Type B pancreatic cell (in vitro differentiated cells): ENCODE data around the gene KRTAP10-2. TPM values are rescaled to one million over a fixed set of nuclear protein-coding genes. Genes with fewer than 3 reads are reported as not detected.
"Not testable (repeated sequence)": the region's sequence is repeated elsewhere in the genome, so short reads cannot be mapped to it uniquely, and the experiment has no call there.

ENCODE experiments used
- DNase-seq: peaks from one replicate; pipeline ENCODE4 v3.0.0; 2021; ENCODE audit warnings: mixed read lengths; ENCODE audit not compliant: unreplicated experiment; ENCODE audit errors: extremely low spot score
- H3K27ac Mint-ChIP-seq: 2 replicates; pipeline ENCODE4 v1.8.0; 2021; ENCODE audit warnings: mild to moderate bottlenecking, mixed read lengths
- H3K27me3 Mint-ChIP-seq: 2 replicates; pipeline ENCODE4 v1.8.0; 2021; ENCODE audit warnings: mixed read lengths
- H3K36me3 Mint-ChIP-seq: 2 replicates; pipeline ENCODE4 v1.8.0; 2021; ENCODE audit warnings: mixed read lengths
- H3K4me1 Mint-ChIP-seq: one replicate; pipeline ENCODE4 v1.8.0; 2021; ENCODE audit warnings: mixed read lengths; ENCODE audit not compliant: unreplicated experiment
- H3K4me3 Mint-ChIP-seq: 2 replicates; pipeline ENCODE4 v1.8.0; 2021; ENCODE audit warnings: mild to moderate bottlenecking, mixed read lengths
- H3K9me3 Mint-ChIP-seq: 2 replicates; pipeline ENCODE4 v1.8.0; 2021; ENCODE audit warnings: mixed read lengths
- total RNA-seq: library from RNA; stranded (reverse); gene quantifications from 2 replicates; pipeline ENCODE4 v1.2.1, GENCODE V29; 2021; ENCODE audit warnings: low replicate concordance
- TF ChIP-seq, protein P1 (sequence below): fragments of 200-600 bp; sonication (generic); conservative IDR thresholded peaks from 2 replicates; pipeline ENCODE4 v1.5.0; 2021; ENCODE audit warnings: antibody characterized with exemption, mild to moderate bottlenecking

The KRTAP10-2 gene
- total RNA-seq, 1 donor from 2014 or later = not detected

DNA sequence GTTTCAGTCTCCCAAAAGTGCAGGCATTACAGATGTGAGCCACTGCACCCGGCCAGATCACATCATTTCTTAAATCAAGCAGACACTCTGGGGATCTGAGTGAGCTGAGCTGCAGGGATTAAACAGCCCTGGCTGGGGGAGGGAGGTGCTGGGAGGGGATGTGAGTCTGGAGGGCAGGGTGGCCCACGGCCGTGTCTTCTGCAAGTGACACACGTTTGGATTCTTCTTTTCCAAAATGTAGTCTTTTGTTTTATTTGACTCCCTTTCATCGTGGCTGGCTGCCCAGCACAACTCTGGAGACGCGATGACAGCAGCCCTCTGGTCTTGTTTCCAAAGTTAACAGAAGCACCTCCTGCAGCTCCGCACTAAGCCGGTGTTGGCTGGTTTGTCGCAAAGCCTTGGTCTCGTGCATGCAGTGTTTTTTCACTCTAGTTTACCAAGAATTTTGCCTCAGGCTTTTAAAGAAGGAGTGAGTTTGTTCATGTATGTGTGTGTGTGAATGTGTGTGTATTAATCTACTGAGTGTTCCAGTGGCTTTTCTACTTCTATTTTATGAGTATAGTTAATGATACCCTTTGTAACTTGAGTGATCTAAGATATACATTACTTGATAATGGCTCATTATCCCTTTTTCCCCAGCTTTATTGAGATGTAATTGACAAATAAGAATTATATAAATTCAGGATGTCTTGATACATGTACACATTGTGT, 31.9 kb upstream of the KRTAP10-2 start:
- H3K4me1 Mint-ChIP-seq = peaks cover 6% of the 10 kb centered on the region
- no peaks in the 10 kb centered on the region for H3K36me3 Mint-ChIP-seq
- no peaks in the 10 kb centered on the region for H3K9me3 Mint-ChIP-seq
- no peak overlapping the region for H3K27ac Mint-ChIP-seq
- TF ChIP-seq, protein P1, sequence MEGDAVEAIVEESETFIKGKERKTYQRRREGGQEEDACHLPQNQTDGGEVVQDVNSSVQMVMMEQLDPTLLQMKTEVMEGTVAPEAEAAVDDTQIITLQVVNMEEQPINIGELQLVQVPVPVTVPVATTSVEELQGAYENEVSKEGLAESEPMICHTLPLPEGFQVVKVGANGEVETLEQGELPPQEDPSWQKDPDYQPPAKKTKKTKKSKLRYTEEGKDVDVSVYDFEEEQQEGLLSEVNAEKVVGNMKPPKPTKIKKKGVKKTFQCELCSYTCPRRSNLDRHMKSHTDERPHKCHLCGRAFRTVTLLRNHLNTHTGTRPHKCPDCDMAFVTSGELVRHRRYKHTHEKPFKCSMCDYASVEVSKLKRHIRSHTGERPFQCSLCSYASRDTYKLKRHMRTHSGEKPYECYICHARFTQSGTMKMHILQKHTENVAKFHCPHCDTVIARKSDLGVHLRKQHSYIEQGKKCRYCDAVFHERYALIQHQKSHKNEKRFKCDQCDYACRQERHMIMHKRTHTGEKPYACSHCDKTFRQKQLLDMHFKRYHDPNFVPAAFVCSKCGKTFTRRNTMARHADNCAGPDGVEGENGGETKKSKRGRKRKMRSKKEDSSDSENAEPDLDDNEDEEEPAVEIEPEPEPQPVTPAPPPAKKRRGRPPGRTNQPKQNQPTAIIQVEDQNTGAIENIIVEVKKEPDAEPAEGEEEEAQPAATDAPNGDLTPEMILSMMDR = no peak
- no peak overlapping the region for H3K4me3 Mint-ChIP-seq
- peaks cover 29% of the 10 kb centered on the region for H3K27me3 Mint-ChIP-seq
- DNase-seq = no peak

DNA sequence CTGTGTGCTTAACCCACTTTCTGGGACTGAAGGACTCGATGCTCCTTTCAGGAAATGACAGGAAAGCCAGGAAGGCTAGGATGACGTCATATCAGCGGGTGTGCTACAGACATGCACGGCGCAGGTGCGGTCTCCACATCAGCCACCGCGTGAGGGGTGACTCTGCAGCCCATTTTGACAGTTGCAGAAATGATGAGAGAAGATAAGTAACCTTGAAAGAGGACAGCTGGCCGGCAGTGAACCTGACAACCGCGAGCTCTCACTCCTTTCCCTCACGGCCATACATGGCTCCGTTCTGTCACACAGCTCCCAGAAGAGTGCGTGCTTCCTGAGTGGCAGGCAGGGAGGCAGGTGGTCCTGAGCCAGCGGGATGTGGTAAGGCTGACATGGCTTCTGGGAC, 30.8 kb upstream of the KRTAP10-2 start:
- Mint-ChIP-seq H3K27ac (no peak overlapping the region), H3K27me3 (peaks cover 24% of the 10 kb centered on the region), H3K4me1 (peaks cover 6% of the 10 kb centered on the region), H3K9me3 (no peaks in the 10 kb centered on the region), H3K36me3 (no peaks in the 10 kb centered on the region), H3K4me3 (no peak overlapping the region)
- no peak for DNase-seq
- TF ChIP-seq, protein P1 = no peak

DNA sequence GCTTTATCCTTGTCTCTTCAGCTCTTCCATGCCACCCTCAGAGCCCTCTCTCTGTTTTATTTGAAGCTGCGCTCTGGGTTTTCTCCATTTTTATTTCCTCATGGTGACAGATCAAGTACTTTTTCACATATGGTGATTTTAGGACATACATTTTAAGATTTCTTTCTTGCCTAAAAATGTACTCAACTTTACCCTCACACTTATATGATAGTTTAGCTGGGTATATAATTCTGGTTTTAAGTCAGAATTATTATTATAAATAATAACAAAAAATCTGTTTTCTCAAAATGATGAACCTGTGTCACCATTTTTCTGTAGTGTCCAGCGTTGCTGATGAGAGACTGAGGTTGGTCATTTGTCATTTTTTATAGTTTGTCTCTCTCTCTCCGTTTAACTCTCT, 29.9 kb upstream of the KRTAP10-2 start:
- no peak for DNase-seq
- peaks cover 18% of the 10 kb centered on the region for H3K27me3 Mint-ChIP-seq
- no peaks in the 10 kb centered on the region for H3K9me3 Mint-ChIP-seq
- TF ChIP-seq, protein P1 = no peak
- H3K4me3 Mint-ChIP-seq = no peak overlapping the region
- H3K4me1 Mint-ChIP-seq = peaks cover 6% of the 10 kb centered on the region
- no peak overlapping the region for H3K27ac Mint-ChIP-seq
- no peaks in the 10 kb centered on the region for H3K36me3 Mint-ChIP-seq

DNA sequence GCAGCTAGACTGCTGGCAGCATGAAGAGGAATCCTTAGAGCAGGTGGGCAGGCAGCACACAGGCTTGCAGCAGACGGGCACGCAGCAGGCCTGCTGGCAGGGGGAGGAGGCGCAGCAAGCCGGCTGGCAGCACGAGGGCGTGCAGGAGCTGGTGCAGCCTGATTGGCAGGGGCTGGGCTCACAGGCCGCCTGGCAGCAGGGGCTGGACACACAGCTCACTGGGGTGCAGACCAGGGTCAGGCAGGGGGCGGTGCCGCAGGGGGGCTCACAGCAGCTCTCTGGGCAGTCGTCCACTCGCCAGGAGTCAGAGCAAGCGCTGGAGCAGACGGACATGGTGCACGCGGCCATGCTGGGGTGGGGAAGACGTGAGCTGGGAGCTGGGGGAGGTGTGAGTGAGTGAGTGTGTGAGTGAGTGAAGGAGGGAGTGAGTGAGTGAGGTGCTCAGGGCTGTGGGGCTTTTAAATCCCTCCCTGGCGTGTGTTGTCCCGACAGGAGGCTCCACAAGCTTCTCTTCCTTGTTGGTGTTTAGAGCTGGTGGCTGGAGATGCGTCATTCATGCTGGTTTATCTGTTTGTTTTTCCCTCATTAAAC, 29.0 kb upstream of the KRTAP10-2 start, which contains the start of gene KRTAP10-5:
Gene KRTAP10-5, minus strand, starts transcription at position 374 of the 591 bp plus-strand sequence. Its CDS starts 26 bp downstream, at position 348.
- H3K4me1 Mint-ChIP-seq, H3K9me3 Mint-ChIP-seq, DNase-seq, H3K27ac Mint-ChIP-seq, H3K4me3 Mint-ChIP-seq, H3K36me3 Mint-ChIP-seq: not testable (repeated sequence)
- peaks cover 15% of the 10 kb centered on the region for H3K27me3 Mint-ChIP-seq

DNA sequence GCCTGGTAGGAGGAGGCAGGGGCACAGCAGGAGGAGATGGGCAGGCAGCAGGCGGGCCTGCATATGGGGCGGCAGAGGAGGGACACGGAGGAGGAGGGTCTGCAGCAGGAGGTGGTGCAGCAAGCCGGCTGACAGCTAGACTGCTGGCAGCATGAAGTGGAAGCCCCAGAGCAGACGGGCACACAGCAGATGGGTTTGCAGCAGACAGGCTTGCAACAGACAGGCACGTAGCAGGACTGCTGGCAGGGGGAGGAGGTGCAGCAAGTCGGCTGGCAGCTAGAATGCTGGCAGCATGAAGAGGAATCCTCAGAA, 28.5 kb upstream of the KRTAP10-2 start:
- peaks cover 11% of the 10 kb centered on the region for H3K27me3 Mint-ChIP-seq
- H3K9me3 Mint-ChIP-seq = no peaks in the 10 kb centered on the region
- TF ChIP-seq, protein P1 = no peak
- no peaks in the 10 kb centered on the region for H3K36me3 Mint-ChIP-seq
- peaks cover 6% of the 10 kb centered on the region for H3K4me1 Mint-ChIP-seq
- H3K4me3 Mint-ChIP-seq = no peak overlapping the region
- no peak for DNase-seq
- no peak overlapping the region for H3K27ac Mint-ChIP-seq

DNA sequence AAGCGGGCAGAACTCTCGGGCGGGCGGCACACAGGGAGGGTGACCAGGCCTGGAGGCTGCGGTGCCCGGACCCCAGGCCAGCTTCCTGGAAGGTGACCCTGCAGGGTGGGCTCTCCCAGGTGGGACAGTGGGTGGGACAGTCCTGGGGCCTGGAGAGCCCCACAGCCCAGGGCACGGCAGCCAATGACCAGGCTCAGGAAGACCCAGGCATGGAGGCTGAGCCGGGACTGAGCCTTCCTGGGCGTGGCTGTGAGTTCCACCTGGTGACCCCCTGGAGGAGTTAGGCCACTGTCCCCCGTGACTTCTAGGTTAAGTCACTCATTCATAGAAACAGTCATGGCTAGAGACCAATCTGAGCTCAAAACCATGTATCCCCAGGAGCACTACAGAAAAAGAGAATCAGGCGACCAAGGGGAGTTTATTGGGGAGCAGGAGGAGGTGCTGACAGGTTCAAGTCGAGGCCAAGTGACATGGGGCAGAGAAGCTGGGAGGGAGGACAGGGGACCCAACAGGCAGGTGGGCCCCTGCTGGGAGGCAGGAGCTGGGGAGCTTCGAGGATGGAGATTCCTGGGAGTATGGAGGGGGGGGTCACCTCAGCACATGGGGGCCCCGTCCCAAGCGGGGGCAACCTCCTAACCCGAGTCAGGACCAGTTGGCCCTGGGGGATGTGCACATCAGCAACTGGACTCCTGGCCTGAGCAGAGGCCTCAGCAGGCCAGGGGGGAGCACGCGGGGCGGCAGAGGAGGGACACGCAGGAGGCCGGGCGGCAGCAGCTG, 27.9 kb upstream of the KRTAP10-2 start:
- no peak for DNase-seq
- H3K27me3 Mint-ChIP-seq = peaks cover 11% of the 10 kb centered on the region
- TF ChIP-seq, protein P1 = no peak
- H3K27ac Mint-ChIP-seq = no peak overlapping the region
- no peak overlapping the region for H3K4me3 Mint-ChIP-seq
- H3K4me1 Mint-ChIP-seq = peaks cover 6% of the 10 kb centered on the region
- no peaks in the 10 kb centered on the region for H3K36me3 Mint-ChIP-seq
- H3K9me3 Mint-ChIP-seq = no peaks in the 10 kb centered on the region
